Ectodermal cell (in vitro differentiated cells): ENCODE results near the gene CCDC88C.

ENCODE experiments used
- H3K27ac ChIP-seq: 2 replicates; pipeline ENCODE4 v1.7.0; 2013; ENCODE audit warnings: mild to moderate bottlenecking, low read depth, low read length; ENCODE audit not compliant: insufficient read depth, poor library complexity, severe bottlenecking
- H3K27me3 ChIP-seq: 2 replicates; pipeline ENCODE4 v1.7.0; 2013; ENCODE audit warnings: mild to moderate bottlenecking, low read length; ENCODE audit not compliant: insufficient read depth, control insufficient read depth, poor library complexity, severe bottlenecking
- H3K36me3 ChIP-seq: one replicate; pipeline ENCODE4 v1.7.0; 2013; ENCODE audit warnings: low read length; ENCODE audit not compliant: control insufficient read depth, insufficient read depth
- H3K4me1 ChIP-seq: one replicate; pipeline ENCODE4 v1.7.0; 2013; ENCODE audit warnings: low read length; ENCODE audit not compliant: control insufficient read depth, insufficient read depth
- H3K4me3 ChIP-seq: 2 replicates; pipeline ENCODE4 v1.7.0; 2013; ENCODE audit warnings: low read depth, low read length, control low read depth; ENCODE audit not compliant: insufficient read depth
- H3K9me3 ChIP-seq: 2 replicates; pipeline ENCODE4 v1.7.0; 2013; ENCODE audit warnings: mild to moderate bottlenecking, low read length, moderate library complexity; ENCODE audit not compliant: control insufficient read depth
- WGBS, 2 experiments: methylation state at CpG; one replicate each; pipeline ENCODE4 v1.1.7; 2013; ENCODE audit warnings: missing lambda C conversion rate in 2 of 2; 5-methylcytosine and 5-hydroxymethylcytosine counted together

Gene CCDC88C

DNA sequence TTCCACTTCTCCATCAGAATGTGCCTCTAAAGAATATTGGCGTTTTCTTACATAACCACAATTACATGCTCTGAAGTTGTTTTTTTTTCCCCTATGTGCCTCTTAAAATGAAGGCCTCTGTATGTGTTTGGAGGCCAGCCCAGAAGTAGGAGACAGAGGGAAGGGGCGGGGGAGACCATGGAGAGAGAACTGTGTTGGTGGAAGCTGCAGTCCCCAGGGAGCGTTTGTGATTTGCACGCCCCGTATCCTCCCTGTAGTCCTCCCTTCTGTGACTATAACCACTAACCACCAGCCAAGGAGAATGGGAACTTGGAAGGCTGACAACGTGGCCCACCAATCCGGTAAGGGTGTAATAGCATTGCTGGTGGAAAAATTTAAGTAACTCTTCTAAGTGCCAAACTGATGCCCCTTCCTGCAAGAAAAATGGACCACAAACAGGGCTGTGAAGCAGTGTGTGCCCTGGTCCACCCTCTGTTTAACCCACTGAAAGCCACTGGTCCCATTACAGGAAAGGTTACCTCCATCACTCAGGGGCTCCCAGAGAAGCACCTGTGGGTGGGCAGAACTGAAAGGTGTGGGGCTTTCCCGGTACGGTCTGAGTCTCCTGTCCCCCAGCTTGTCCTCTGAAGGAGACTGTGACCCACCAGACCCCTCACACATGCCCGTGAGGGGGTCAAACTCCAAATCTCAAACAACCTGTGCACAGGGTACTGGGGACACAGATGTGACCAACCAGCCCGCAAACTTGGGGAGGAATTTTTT, 36.8 kb downstream of the CCDC88C start:
- H3K27ac ChIP-seq = no peak overlapping the region
- H3K4me1 ChIP-seq = peaks cover 45% of the 10 kb centered on the region
- 70 to 84% methylated on average over 10 to 11 of the region's 11 CpGs for WGBS, 2 experiments
- H3K27me3 ChIP-seq = no peaks in the 10 kb centered on the region
- no peaks in the 10 kb centered on the region for H3K9me3 ChIP-seq
- H3K4me3 ChIP-seq = no peak overlapping the region
- H3K36me3 ChIP-seq = no peaks in the 10 kb centered on the region

DNA sequence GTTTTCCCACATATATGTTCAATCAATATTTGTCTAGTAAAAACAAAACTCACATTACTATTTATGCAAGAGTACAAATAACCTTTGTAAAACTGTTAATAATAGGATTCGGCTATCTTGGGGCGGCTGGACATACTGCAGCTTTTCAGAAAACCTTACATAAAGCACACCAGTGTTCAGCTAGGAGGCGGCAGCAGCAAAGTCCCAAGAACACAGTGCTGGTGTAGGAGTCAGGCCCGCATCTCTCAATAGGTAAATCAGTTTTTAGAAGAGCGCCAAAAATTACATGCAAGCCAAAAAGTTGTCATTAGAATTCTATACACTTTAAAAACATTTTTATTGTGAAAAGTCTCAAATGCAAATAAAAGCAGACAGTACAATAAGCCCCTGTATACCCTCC, 37.5 kb downstream of the CCDC88C start:
- Histone ChIP-seq H3K9me3 (no peaks in the 10 kb centered on the region), H3K27me3 (no peaks in the 10 kb centered on the region), H3K4me1 (peaks cover 51% of the 10 kb centered on the region), H3K27ac (no peak overlapping the region), H3K4me3 (no peak overlapping the region), H3K36me3 (no peaks in the 10 kb centered on the region)
- WGBS, 2 experiments = 85 to 94% methylated on average over 5 of the region's 5 CpGs

DNA sequence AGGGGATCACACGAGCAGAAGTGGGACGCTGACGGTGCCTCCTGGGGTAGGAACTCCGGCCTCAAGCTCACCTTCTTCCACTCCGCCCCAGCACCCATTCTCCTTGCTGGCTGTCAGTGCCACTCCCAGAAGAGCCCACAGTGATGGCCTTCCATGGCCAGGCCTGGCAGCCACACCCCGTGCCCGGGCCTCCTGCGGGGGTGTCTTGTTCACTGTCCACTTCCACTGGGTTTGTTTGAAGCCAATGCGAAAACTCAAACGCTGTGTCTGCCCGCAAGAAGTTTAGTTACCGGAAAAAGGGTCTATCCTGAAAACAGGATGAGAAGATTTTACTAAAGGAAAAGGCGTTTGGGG, 38.1 kb downstream of the CCDC88C start:
- peaks cover 55% of the 10 kb centered on the region for H3K4me1 ChIP-seq
- H3K27ac ChIP-seq = no peak overlapping the region
- no peaks in the 10 kb centered on the region for H3K27me3 ChIP-seq
- WGBS, 2 experiments = 94 to 95% methylated on average over 13 of the region's 13 CpGs
- no peaks in the 10 kb centered on the region for H3K36me3 ChIP-seq
- H3K9me3 ChIP-seq = no peaks in the 10 kb centered on the region
- no peak overlapping the region for H3K4me3 ChIP-seq

DNA sequence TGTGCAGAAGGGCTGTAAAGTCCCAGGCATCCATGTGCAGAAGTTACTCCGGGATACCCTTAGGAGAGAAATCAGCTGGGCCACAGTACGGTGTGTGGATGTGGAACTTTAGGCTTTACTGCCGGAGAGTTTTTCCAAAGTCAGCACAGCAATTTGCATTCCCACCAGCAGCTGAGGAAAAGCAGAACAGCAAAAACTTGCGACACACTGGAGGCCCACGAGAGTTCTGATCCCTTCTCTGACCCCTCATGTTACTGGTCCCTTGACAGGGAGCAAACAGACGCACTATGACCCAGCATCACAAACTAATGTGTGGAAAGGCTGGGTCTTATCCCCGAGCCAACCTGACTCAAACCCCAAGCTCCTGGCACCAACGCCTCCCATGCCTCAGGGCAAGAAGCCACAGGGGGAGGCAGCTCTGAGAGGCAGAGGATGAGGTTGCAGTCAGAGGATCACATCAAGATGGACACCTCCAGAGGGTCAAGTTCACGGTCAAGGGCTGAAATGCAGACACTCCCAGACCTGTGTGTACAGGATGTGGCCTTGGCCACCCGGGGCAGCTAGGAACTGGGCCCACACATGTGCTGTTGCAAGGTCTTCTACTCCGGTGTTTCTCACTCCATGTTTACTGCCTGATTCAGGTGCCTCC, 38.6 kb downstream of the CCDC88C start:
- WGBS, 2 experiments = 94% methylated on average over 11 of the region's 11 CpGs
- peaks cover 60% of the 10 kb centered on the region for H3K4me1 ChIP-seq
- no peaks in the 10 kb centered on the region for H3K27me3 ChIP-seq
- H3K4me3 ChIP-seq = no peak overlapping the region
- no peak overlapping the region for H3K27ac ChIP-seq
- H3K36me3 ChIP-seq = no peaks in the 10 kb centered on the region
- no peaks in the 10 kb centered on the region for H3K9me3 ChIP-seq

DNA sequence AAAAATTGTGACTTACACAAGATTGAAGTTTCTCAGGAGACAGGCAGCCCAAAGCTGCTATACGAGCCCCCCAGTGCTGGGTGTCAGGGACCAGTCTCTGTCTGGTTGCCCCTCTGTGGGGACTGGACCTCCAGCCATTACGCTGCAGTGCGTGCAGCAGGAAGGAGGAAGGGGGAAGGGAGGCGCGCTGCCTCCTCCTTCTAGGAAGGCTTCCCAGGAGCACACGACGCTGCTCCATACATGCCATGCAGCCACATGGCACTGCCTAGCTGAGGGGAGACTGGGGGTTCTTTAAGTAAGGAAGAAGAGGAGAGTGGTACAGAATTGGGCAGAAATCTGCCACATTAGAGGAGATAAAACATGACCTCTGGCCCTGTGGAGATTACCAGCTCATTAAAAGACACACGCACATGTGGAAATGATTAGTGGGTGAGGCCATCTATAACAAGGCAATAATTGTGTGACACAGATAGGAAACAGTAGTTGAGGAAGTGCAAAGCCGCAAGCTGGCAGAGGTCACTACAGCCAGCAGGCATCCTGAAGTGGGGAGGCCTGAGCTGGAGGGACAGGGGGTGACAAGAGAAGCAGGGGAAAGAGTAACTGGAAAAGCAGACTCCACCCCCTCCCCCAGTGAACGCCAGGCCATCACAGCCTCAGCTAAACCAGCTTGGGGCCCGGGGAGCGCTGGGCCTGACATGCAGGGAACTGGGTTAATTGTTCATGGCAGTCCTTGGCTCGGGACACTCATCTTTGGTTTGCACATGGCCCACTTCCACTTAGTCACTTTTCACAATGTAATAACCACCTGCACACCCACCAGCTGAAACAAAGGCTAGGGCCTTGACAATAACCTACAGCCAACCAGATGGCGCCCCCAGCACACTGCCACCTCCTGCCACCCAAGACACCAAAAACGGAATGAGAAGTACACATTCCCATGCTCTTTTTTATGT, 39.6 kb downstream of the CCDC88C start:
- H3K27ac ChIP-seq = no peak overlapping the region
- WGBS, 2 experiments = 82 to 83% methylated on average over 15 of the region's 15 CpGs
- no peaks in the 10 kb centered on the region for H3K36me3 ChIP-seq
- H3K4me1 ChIP-seq = peaks cover 60% of the 10 kb centered on the region
- H3K4me3 ChIP-seq = no peak overlapping the region
- no peaks in the 10 kb centered on the region for H3K27me3 ChIP-seq
- no peaks in the 10 kb centered on the region for H3K9me3 ChIP-seq

DNA sequence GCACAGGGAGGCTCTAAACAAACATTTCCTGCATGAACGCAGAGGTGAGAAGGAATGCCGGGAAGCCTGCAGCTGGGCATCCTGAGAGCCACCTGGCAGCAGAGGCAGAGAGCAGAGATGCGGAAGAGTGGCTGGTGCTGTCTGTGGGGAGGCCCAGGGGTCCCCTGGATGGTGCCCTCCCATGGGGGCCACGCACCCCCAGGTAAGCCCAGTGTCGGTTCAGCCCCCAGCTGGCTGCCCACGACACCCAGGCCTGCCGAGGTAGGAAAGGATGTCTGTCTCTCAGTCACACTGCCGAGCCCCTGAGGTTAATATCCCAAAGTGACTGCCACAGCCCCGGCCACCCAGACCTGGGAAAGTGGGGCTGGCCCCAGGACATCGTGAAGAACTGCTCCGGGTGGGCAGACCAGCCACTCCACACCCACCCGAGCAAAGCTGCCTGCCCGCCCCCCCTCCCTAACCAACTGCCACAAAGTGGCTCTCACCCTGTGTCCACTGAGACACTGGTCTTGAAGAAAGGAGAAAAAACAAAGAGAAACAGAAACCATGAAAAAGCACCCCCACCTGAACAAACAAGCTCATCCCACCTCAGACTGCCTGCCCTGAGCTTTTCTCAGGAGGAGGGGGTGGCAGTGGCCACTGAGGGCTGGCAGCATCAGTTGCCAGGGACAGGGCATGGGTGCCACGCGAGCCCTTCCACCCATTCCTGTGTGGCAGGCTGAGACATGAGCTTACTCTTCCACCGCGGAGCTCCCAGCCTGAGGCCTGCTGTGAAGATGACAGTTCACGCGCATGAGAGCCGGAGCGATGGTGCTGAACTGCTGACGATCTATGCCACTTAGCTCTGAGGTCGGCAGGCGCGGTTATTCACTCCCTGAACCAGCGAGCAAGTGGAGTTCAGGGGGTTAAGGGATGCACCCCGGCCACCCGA, 40.8 kb downstream of the CCDC88C start:
- no peak overlapping the region for H3K4me3 ChIP-seq
- H3K27me3 ChIP-seq = no peaks in the 10 kb centered on the region
- WGBS, 2 experiments = 85 to 86% methylated on average over 27 to 28 of the region's 28 CpGs
- peaks cover 62% of the 10 kb centered on the region for H3K4me1 ChIP-seq
- H3K27ac ChIP-seq = no peak overlapping the region
- H3K9me3 ChIP-seq = no peaks in the 10 kb centered on the region
- H3K36me3 ChIP-seq = no peaks in the 10 kb centered on the region

DNA sequence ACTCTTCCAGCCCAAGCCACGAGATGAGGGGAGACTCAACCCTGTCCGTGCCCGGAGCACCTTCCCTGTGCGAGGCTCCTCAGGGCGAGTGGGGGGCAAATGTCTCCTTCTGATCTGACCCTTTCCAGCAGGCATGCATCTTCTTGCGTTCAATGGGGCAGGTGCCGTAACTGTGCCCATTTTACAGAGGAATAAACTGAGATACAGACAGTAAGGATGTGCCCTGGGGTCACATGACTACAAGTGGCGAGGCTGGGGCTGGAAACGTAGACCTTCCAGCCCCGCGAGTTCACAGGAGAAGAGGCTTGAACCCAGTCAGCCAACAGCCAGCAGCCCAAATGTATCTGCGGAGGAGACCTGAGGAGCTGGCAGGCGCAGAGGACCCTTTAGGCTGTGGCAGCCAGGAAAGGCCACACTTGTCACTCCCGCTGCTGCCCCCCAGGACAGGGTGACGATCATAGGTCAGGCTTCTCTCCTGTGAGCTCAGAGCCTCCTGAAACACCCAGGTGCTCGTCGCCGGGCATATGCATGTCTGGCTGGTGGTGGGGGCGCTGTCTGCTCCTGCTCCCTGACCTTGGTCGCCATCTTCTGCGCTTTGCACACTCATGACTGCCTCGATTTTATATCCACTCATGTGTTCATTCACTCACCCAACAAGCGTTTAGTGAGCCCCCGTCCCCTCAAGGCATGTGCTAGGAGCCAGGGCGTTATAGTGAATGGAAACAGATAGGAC, 41.7 kb downstream of the CCDC88C start:
- Histone ChIP-seq H3K4me3 (no peak overlapping the region), H3K27me3 (no peaks in the 10 kb centered on the region), H3K9me3 (no peaks in the 10 kb centered on the region), H3K4me1 (peaks cover 59% of the 10 kb centered on the region), H3K27ac (peak overlapping the region; percentile 31), H3K36me3 (no peaks in the 10 kb centered on the region)
- 92 to 93% methylated on average over 25 of the region's 25 CpGs for WGBS, 2 experiments

DNA sequence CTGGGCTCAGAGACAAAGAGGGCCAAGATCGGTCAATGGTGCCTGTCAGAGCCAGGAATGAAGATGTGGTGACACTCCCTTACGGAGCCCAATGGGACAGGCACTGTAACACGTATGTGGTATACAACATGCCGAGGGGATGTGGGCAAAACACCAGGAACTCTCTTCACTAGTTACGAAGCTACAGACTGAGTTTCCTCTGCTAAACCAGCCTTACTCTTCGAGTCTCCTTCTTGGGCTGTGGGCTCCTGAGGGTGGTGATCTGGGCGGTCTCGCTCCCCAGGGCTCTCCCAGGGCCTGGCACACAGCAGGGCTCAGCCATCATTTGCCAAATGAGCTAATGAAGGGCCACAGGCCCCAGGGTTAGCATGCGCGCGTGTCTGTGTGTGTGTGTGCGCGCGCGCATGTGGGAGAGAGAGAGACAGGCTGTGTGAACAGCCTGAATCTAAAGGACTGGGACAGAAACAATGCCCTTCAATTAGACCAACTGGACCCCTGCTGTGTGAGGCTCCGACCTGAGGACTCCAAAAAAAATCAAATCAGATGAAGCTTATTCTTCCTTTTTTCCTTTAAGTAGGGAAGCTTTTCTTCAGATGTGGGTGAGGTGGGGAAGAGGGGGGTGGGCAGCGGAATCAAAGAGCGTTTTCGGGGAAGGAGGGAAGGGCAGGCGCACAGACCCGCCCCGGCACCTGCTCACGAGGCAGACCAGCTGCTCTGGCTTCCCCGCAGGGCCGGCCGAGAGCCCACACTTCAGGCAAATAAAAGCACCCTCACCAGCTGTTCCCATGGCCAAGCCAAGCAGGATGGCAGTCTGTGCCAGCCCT, 42.5 kb downstream of the CCDC88C start:
- Histone ChIP-seq H3K27me3 (no peaks in the 10 kb centered on the region), H3K4me1 (peaks cover 54% of the 10 kb centered on the region), H3K9me3 (no peaks in the 10 kb centered on the region), H3K36me3 (no peaks in the 10 kb centered on the region), H3K27ac (peak overlapping the region; percentile 63), H3K4me3 (no peak overlapping the region)
- WGBS, 2 experiments = 79% methylated on average over 26 of the region's 26 CpGs
